ENCODE measurements around the gene GHRHR.

- TF ChIP-seq NR3C1 (CRISPR knock-in tag; IDR thresholded peaks at IDR 0.05) (no peak), CTCF (IDR thresholded peaks at IDR 0.05 in 2 of 3, conservative IDR thresholded peaks at IDR 0.05 in 1 of 3; ENCODE audit: insufficient read depth in 2 of 3, low read depth in 1 of 3, low read length in 3 of 3) (no peak), PHB (CRISPR knock-in tag; IDR thresholded peaks at IDR 0.05) (no peak), TCF7L2 (IDR thresholded peaks at IDR 0.05; ENCODE audit: low read depth, low read length) (no peak), MXI1 (IDR thresholded peaks at IDR 0.05; ENCODE audit: low read depth, low read length) (no peak)
Observed at GRCh38 chr7:30916767-30917166, 47.0 kb upstream of the GHRHR start.

All from K562 (cell line).